Parathyroid adenoma (tissue), 2 donors: Measurements from ENCODE around the gene CDHR2.

Source experiments
- H2AFZ ChIP-seq: fragments of 300-600 bp; sonication (generic); one replicate; pipeline ENCODE4 v1.7.0; 2017; ENCODE audit warnings: antibody characterized with exemption, mild to moderate bottlenecking
- H3K27ac ChIP-seq: fragments of 300-600 bp; sonication (generic); one replicate; pipeline ENCODE4 v1.7.0; 2017
- H3K27me3 ChIP-seq: fragments of 300-600 bp; sonication (generic); one replicate; pipeline ENCODE4 v1.7.0; 2017; ENCODE audit warnings: low read length; ENCODE audit not compliant: control insufficient read depth, insufficient read depth
- H3K36me3 ChIP-seq: fragments of 300-600 bp; sonication (generic); one replicate; pipeline ENCODE4 v1.7.0; 2017; ENCODE audit warnings: low read length; ENCODE audit not compliant: control insufficient read depth, insufficient read depth
- H3K4me1 ChIP-seq: fragments of 300-600 bp; sonication (generic); one replicate; pipeline ENCODE4 v1.7.0; 2017; ENCODE audit warnings: control low read depth
- H3K4me2 ChIP-seq: fragments of 300-600 bp; sonication (generic); one replicate; pipeline ENCODE4 v1.7.0; 2017; ENCODE audit warnings: low read length
- H3K4me3 ChIP-seq: fragments of 300-600 bp; sonication (generic); one replicate; pipeline ENCODE4 v1.7.0; 2017; ENCODE audit warnings: low read depth, low read length
- H3K79me2 ChIP-seq: fragments of 300-600 bp; sonication (generic); one replicate; pipeline ENCODE4 v1.7.0; 2017; ENCODE audit warnings: control low read depth
- H3K9ac ChIP-seq: fragments of 300-600 bp; sonication (generic); one replicate; pipeline ENCODE4 v1.7.0; 2017; ENCODE audit warnings: mild to moderate bottlenecking
- H3K9me3 ChIP-seq: fragments of 300-600 bp; sonication (generic); one replicate; pipeline ENCODE4 v1.7.0; 2017; ENCODE audit warnings: low read length; ENCODE audit not compliant: control insufficient read depth
- TF ChIP-seq, protein P1 (sequence below): fragments of 300-600 bp; sonication (generic); IDR thresholded peaks from one replicate; pipeline ENCODE4 v1.7.0; 2017; ENCODE audit warnings: antibody characterized with exemption, mild to moderate bottlenecking
- donor health status: primary hyperparathyroidism.

The CDHR2 gene

DNA sequence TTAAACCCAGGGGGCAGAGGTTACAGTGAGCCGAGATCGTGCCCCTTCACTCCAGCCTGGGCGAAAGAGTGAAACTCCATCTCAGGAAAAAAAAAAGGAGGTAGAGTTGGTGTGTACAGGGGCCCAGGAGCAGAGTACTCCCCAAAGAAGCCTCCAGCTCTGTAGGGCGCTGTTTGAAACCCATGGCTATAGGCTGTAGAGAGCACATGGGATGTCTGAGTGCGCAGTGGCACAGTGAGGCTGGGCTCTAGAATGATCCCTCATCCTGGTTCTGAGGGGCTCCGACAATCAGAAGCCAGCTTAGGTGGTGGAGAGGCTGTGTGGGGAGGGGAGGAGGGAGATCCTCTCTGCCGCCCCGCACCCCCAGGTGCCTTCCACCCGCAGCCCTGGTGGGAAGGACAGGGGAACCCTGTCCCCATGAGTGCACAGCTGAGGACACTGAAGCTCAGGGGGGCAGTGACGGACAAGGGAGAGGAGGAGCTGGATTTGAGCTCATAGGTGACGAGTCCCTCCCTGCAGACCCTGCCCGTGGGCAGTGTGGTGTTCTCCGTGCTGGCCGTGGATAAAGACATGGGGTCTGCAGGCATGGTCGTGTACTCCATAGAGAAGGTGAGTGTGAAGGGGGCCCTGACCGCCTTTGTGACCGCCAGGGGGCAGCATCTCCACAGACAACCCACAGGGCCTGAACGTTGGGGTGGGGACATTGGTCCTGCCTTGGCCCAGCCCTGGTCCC lies 24.6 kb downstream of the CDHR2 start:
- Histone ChIP-seq H3K9ac (no peak overlapping the region), H3K9me3 (no peaks in the 10 kb centered on the region), H3K27ac (no peak overlapping the region), H2AFZ (no peak overlapping the region), H3K27me3 (no peaks in the 10 kb centered on the region), H3K36me3 (no peaks in the 10 kb centered on the region), H3K4me3 (no peak overlapping the region), H3K79me2 (no peaks in the 10 kb centered on the region), H3K4me1 (no peaks in the 10 kb centered on the region), H3K4me2 (no peak overlapping the region)
- TF ChIP-seq, protein P1, sequence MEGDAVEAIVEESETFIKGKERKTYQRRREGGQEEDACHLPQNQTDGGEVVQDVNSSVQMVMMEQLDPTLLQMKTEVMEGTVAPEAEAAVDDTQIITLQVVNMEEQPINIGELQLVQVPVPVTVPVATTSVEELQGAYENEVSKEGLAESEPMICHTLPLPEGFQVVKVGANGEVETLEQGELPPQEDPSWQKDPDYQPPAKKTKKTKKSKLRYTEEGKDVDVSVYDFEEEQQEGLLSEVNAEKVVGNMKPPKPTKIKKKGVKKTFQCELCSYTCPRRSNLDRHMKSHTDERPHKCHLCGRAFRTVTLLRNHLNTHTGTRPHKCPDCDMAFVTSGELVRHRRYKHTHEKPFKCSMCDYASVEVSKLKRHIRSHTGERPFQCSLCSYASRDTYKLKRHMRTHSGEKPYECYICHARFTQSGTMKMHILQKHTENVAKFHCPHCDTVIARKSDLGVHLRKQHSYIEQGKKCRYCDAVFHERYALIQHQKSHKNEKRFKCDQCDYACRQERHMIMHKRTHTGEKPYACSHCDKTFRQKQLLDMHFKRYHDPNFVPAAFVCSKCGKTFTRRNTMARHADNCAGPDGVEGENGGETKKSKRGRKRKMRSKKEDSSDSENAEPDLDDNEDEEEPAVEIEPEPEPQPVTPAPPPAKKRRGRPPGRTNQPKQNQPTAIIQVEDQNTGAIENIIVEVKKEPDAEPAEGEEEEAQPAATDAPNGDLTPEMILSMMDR = peak; percentile 79

DNA sequence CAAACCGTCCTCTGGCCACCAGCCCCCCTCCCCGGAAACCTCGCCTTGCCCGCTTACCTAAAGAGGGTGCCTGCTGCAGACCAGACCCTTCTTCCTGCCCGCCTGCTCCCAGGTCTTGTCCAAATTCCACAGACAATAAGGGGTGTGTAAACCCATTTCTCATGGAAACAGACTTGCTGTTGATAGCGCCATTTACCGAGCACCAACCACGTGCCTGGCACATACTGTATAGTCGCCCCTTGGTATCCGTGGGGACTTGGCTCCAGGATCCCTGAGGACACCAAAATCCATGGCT lies 25.1 kb downstream of the CDHR2 start:
- H3K4me1 ChIP-seq = no peaks in the 10 kb centered on the region
- H3K36me3 ChIP-seq = no peaks in the 10 kb centered on the region
- no peak overlapping the region for H3K4me3 ChIP-seq
- TF ChIP-seq, protein P1 = no peak
- no peaks in the 10 kb centered on the region for H3K27me3 ChIP-seq
- H3K4me2 ChIP-seq = no peak overlapping the region
- no peak overlapping the region for H2AFZ ChIP-seq
- H3K79me2 ChIP-seq = no peaks in the 10 kb centered on the region
- H3K9me3 ChIP-seq = no peaks in the 10 kb centered on the region
- no peak overlapping the region for H3K9ac ChIP-seq
- H3K27ac ChIP-seq = no peak overlapping the region

DNA sequence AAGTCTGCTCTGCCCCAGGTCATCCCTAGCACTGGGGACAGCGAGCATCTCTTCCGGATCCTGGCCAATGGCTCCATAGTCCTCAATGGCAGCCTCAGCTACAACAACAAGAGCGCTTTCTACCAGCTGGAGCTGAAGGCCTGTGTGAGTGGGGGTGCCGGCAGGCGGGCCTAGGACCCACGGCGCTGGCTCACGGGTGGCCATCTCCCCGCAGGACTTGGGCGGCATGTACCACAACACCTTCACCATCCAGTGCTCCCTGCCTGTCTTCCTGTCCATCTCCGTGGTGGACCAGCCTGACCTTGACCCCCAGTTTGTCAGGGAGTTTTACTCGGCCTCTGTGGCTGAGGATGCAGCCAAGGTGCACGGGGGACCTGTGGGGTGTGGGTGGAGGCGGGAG lies 25.9 kb downstream of the CDHR2 start:
- Histone ChIP-seq H3K36me3 (no peaks in the 10 kb centered on the region), H3K4me3 (no peak overlapping the region), H3K4me2 (no peak overlapping the region), H3K27me3 (no peaks in the 10 kb centered on the region), H2AFZ (no peak overlapping the region), H3K27ac (no peak overlapping the region), H3K9me3 (no peaks in the 10 kb centered on the region), H3K9ac (no peak overlapping the region), H3K4me1 (no peaks in the 10 kb centered on the region), H3K79me2 (no peaks in the 10 kb centered on the region)
- TF ChIP-seq, protein P1 = no peak

DNA sequence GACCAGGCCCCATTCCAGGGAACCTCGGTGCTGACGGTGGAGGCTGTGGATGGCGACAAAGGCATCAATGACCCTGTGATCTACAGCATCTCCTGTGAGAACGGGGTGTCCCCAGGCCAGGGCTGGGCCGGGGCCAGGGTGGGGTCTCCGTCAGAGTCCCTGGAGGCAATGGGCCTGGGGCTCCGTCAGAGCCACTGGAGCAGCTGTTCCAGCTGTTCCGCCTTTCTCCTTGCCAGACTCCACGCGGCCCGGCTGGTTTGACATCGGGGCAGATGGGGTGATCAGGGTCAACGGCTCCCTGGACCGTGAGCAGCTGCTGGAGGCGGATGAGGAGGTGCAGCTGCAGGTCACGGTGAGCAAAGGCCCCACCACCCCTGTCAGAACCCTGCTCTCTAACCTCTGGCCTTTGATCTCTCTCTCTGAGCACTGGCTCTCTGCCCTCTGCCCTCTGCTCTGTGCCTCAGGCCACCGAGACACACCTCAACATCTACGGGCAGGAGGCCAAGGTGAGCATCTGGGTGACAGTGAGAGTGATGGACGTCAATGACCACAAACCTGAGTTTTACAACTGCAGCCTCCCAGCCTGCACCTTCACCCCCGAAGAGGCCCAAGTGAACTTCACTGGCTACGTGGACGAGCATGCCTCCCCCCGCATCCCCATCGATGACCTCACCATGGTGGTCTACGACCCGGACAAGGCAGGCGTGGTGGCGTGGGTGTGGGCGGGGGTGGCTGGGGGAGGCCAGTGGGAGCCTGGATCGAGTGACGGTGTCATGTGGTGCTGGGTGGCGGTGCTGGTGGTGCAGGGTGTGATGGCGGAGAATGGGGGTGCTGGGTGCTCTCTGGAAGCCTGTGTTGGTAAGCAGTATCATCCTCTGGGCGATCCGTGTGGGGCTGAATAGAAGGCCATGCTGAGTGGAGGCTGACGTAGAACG lies 26.6 kb downstream of the CDHR2 start:
- H3K4me1 ChIP-seq = no peaks in the 10 kb centered on the region
- TF ChIP-seq, protein P1 = no peak
- H2AFZ ChIP-seq = no peak overlapping the region
- H3K27ac ChIP-seq = no peak overlapping the region
- H3K4me2 ChIP-seq = no peak overlapping the region
- H3K9ac ChIP-seq = no peak overlapping the region
- no peaks in the 10 kb centered on the region for H3K36me3 ChIP-seq
- no peaks in the 10 kb centered on the region for H3K79me2 ChIP-seq
- no peak overlapping the region for H3K4me3 ChIP-seq
- H3K27me3 ChIP-seq = no peaks in the 10 kb centered on the region
- no peaks in the 10 kb centered on the region for H3K9me3 ChIP-seq
